DND-41 (cell line): ENCODE measurements around the gene TUFT1.

ENCODE experiments used
- ATAC-seq: fragments of 200-7000 bp; cut with Tn5 transposase; 3 replicates; pipeline ENCODE4 v1.9.1; 2021; ENCODE audit warnings: low read depth; ENCODE audit not compliant: insufficient read depth
- DNase-seq: peaks from one replicate; pipeline ENCODE4 v3.0.0-alpha.2; 2020
- H2AFZ ChIP-seq: 2 replicates; pipeline ENCODE4 v1.6.0; 2012; ENCODE audit warnings: low read depth, low read length
- H3K27ac ChIP-seq: 2 replicates; pipeline ENCODE4 v1.5.1; 2012; ENCODE audit warnings: low read length, inconsistent platforms
- H3K27me3 ChIP-seq: fragments of 200-600 bp; sonication (generic); 2 replicates; pipeline ENCODE4 v1.6.0; 2012; ENCODE audit warnings: low read length, mild to moderate bottlenecking, inconsistent platforms; ENCODE audit not compliant: insufficient read depth, poor library complexity
- H3K36me3 ChIP-seq: 2 replicates; pipeline ENCODE4 v1.5.1; 2012; ENCODE audit warnings: low read length, inconsistent platforms; ENCODE audit not compliant: insufficient read depth
- H3K4me1 ChIP-seq: 2 replicates; pipeline ENCODE4 v1.5.1; 2012; ENCODE audit warnings: mild to moderate bottlenecking, low read length; ENCODE audit not compliant: insufficient read depth
- H3K4me2 ChIP-seq: 2 replicates; pipeline ENCODE4 v1.6.0; 2012; ENCODE audit warnings: mild to moderate bottlenecking, moderate library complexity, low read length, inconsistent platforms; ENCODE audit not compliant: insufficient read depth
- H3K4me3 ChIP-seq, 2 experiments: fragments of 200-600 bp in 1 of 2; shearing (Covaris generic) in 1 of 2; 2 replicates each; pipeline ENCODE4 v1.5.1; 2012 to 2016; ENCODE audit warnings: inconsistent platforms in 2 of 2, low read length in 2 of 2, mild to moderate bottlenecking in 2 of 2, low read depth in 1 of 2, moderate library complexity in 1 of 2
- H3K79me2 ChIP-seq: 2 replicates; pipeline ENCODE4 v1.6.0; 2012; ENCODE audit warnings: low read length, inconsistent platforms; ENCODE audit not compliant: insufficient read depth
- H3K9ac ChIP-seq: 2 replicates; pipeline ENCODE4 v1.6.0; 2012; ENCODE audit warnings: low read depth, mild to moderate bottlenecking, inconsistent platforms, low read length, moderate library complexity
- H3K9me3 ChIP-seq: 2 replicates; pipeline ENCODE4 v1.5.1; 2012; ENCODE audit warnings: low read length, moderate library complexity, mild to moderate bottlenecking, inconsistent platforms; ENCODE audit not compliant: insufficient read depth, severe bottlenecking
- H4K20me1 ChIP-seq: 2 replicates; pipeline ENCODE4 v1.6.0; 2012; ENCODE audit warnings: low read length; ENCODE audit not compliant: insufficient read depth
- EZH2 ChIP-seq: IDR thresholded peaks from 3 replicates; pipeline ENCODE4 v1.6.1; 2012; ENCODE audit warnings: borderline replicate concordance, low read depth, mild to moderate bottlenecking, moderate library complexity, low read length, inconsistent platforms; ENCODE audit not compliant: severe bottlenecking
- TF ChIP-seq, protein P1 (sequence below): IDR thresholded peaks from 2 replicates; pipeline ENCODE4 v1.5.1; 2012; ENCODE audit warnings: borderline replicate concordance, low read length, moderate library complexity, mild to moderate bottlenecking; ENCODE audit not compliant: poor library complexity, severe bottlenecking; ENCODE audit errors: extremely low read depth

TUFT1 gene

DNA sequence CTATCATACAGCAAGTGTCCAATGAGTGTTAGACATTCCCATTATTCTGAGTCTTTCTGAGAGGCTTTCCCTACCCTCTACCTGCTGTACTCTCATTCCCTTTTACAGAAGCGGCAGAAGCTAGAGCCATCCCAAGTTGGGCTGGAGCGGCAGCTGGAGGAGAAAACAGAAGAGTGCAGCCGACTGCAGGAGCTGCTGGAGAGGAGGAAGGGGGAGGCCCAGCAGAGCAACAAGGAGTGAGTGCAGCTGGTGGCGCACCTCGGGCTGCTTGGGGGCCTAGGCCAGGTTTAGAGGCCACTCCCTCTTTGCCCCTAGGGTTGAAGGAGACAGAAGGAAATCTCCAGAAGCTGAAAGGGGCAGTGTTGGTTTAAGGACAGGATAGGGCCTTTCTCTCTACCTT lies 16.8 kb upstream of the TUFT1 start:
- no peak overlapping the region for H3K4me2 ChIP-seq
- H3K4me3 ChIP-seq = no peak overlapping the region
- no peaks in the 10 kb centered on the region for H4K20me1 ChIP-seq
- TF ChIP-seq EZH2 = no peak
- TF ChIP-seq, protein P1, sequence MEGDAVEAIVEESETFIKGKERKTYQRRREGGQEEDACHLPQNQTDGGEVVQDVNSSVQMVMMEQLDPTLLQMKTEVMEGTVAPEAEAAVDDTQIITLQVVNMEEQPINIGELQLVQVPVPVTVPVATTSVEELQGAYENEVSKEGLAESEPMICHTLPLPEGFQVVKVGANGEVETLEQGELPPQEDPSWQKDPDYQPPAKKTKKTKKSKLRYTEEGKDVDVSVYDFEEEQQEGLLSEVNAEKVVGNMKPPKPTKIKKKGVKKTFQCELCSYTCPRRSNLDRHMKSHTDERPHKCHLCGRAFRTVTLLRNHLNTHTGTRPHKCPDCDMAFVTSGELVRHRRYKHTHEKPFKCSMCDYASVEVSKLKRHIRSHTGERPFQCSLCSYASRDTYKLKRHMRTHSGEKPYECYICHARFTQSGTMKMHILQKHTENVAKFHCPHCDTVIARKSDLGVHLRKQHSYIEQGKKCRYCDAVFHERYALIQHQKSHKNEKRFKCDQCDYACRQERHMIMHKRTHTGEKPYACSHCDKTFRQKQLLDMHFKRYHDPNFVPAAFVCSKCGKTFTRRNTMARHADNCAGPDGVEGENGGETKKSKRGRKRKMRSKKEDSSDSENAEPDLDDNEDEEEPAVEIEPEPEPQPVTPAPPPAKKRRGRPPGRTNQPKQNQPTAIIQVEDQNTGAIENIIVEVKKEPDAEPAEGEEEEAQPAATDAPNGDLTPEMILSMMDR = no peak
- DNase-seq (no peak), ATAC-seq (no peak)
- no peak overlapping the region for H3K9ac ChIP-seq
- no peak overlapping the region for H2AFZ ChIP-seq
- no peaks in the 10 kb centered on the region for H3K36me3 ChIP-seq
- no peaks in the 10 kb centered on the region for H3K79me2 ChIP-seq
- no peak overlapping the region for H3K27ac ChIP-seq
- H3K9me3 ChIP-seq = no peaks in the 10 kb centered on the region
- H3K27me3 ChIP-seq = no peaks in the 10 kb centered on the region
- H3K4me1 ChIP-seq = no peaks in the 10 kb centered on the region

DNA sequence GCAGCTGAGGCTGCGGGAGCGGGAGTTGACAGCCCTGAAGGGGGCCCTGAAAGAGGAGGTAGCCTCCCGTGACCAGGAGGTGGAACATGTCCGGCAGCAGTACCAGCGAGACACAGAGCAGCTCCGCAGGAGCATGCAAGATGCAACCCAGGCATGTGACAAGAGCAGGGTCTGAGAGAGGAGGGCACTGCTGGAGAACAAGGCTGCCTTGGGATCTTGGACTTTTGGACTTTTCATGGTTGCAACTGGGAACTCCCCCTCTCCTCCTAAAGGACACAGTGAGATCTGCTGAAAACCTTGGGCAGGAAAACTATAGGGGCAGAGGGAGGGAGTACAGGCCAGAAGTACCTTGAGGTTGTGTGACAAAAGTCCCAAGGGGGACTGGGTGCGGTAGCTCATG lies 15.4 kb upstream of the TUFT1 start:
- no peak for TF ChIP-seq EZH2
- TF ChIP-seq, protein P1 = no peak
- no peaks in the 10 kb centered on the region for H3K27me3 ChIP-seq
- H3K79me2 ChIP-seq = no peaks in the 10 kb centered on the region
- no peaks in the 10 kb centered on the region for H3K4me1 ChIP-seq
- H3K9ac ChIP-seq = no peak overlapping the region
- no peak overlapping the region for H3K4me3 ChIP-seq
- no peaks in the 10 kb centered on the region for H4K20me1 ChIP-seq
- no peak for DNase-seq
- H2AFZ ChIP-seq = no peak overlapping the region
- ATAC-seq = no peak
- no peaks in the 10 kb centered on the region for H3K36me3 ChIP-seq
- H3K4me2 ChIP-seq = no peak overlapping the region
- no peaks in the 10 kb centered on the region for H3K9me3 ChIP-seq
- H3K27ac ChIP-seq = no peak overlapping the region

DNA sequence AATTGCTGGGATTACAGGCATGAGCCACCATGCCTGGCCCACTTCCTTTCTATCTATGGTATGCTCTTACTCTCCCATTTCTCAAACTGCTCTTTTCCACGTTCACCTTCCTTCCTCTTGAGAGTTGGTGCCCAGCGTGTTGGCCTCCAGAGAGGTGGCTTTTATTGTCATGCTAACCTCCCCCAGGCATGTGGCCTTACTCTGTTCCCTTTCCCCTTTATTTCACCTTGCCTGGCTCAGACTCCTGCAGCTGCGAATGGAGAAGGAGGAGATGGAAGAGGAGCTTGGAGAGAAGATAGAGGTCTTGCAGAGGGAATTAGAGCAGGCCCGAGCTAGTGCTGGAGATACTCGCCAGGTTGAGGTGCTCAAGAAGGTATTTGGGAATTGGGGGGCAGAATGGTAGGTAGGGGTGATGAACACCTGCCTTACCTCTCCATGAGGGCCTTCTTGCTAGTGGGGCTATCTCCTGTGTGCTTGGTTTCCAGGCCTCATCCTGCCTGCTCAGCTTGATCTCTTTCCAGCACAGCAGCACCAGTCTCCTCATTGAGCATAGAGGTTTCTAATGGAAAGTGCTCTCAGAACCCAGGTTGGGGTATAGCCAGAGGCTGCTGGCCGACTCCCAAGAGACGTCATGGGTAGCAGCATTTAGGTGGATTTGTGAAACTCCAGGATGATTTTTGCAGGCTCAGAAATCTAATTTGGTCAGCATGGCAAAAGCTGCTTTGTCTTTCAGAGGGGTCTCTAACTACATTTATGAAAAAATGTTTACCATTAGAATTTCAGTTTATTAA lies 13.2 kb upstream of the TUFT1 start:
- Histone ChIP-seq H3K9ac (no peak overlapping the region), H3K4me2 (no peak overlapping the region), H3K4me3 (no peak overlapping the region), H3K79me2 (no peaks in the 10 kb centered on the region), H2AFZ (no peak overlapping the region), H4K20me1 (no peaks in the 10 kb centered on the region), H3K9me3 (no peaks in the 10 kb centered on the region), H3K4me1 (no peaks in the 10 kb centered on the region), H3K36me3 (no peaks in the 10 kb centered on the region), H3K27ac (no peak overlapping the region), H3K27me3 (no peaks in the 10 kb centered on the region)
- DNase-seq (no peak), ATAC-seq (no peak)
- no peak for TF ChIP-seq EZH2

DNA sequence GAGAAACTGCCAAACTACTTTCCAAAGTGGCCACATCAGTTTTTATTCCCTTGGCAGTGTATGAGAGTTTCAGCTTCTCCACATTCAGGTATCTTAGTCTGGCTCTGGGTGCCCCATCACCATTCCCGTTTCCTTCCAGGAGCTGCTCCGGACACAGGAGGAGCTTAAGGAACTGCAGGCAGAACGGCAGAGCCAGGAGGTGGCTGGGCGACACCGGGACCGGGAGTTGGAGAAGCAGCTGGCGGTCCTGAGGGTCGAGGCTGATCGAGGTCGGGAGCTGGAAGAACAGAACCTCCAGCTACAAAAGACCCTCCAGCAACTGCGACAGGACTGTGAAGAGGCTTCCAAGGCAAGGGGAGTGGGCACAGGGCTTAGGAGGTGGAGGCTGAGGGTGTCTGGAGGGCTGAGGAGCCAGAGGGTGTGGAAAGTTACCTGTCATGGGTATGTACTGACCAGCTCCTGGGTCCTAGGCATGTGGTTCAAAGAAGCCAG lies 10.9 kb upstream of the TUFT1 start:
- H3K27ac ChIP-seq = no peak overlapping the region
- H3K79me2 ChIP-seq = no peaks in the 10 kb centered on the region
- no peaks in the 10 kb centered on the region for H3K9me3 ChIP-seq
- no peak for TF ChIP-seq EZH2
- TF ChIP-seq, protein P1 = no peak
- no peak overlapping the region for H3K9ac ChIP-seq
- no peak overlapping the region for H2AFZ ChIP-seq
- ATAC-seq = no peak
- H3K36me3 ChIP-seq = no peaks in the 10 kb centered on the region
- H4K20me1 ChIP-seq = no peaks in the 10 kb centered on the region
- H3K4me2 ChIP-seq = no peak overlapping the region
- no peak for DNase-seq
- no peaks in the 10 kb centered on the region for H3K4me1 ChIP-seq
- no peak overlapping the region for H3K4me3 ChIP-seq
- no peaks in the 10 kb centered on the region for H3K27me3 ChIP-seq
